WERI-Rb-1 (cell line): Measurements from ENCODE around the gene FOXP4.

Experiments used
- DNase-seq: peaks from one replicate; pipeline ENCODE4 v3.0.0-alpha.2; 2020
- H3K27ac ChIP-seq: fragments of 250-450 bp; sonication (Bioruptor Pico); 2 replicates; pipeline ENCODE4 v1.5.1; 2020; ENCODE audit warnings: mild to moderate bottlenecking, moderate library complexity
- H3K27me3 ChIP-seq: fragments of 250-450 bp; sonication (Bioruptor Pico); 2 replicates; pipeline ENCODE4 v1.5.1; 2021; ENCODE audit warnings: mild to moderate bottlenecking, low read depth, moderate library complexity; ENCODE audit not compliant: insufficient read depth, severe bottlenecking
- H3K36me3 ChIP-seq: fragments of 250-450 bp; sonication (Bioruptor Pico); 2 replicates; pipeline ENCODE4 v1.5.1; 2020; ENCODE audit warnings: mild to moderate bottlenecking, moderate library complexity
- H3K4me3 ChIP-seq: 2 replicates; pipeline ENCODE4 v1.5.1; 2011; ENCODE audit warnings: low read depth, mild to moderate bottlenecking, control low read depth, low read length
- H3K9me3 ChIP-seq: fragments of 250-450 bp; sonication (Bioruptor Pico); 2 replicates; pipeline ENCODE4 v1.5.1; 2021; ENCODE audit warnings: mild to moderate bottlenecking, moderate library complexity; ENCODE audit not compliant: severe bottlenecking
- TF ChIP-seq, protein P1 (sequence below): IDR thresholded peaks from 2 replicates; pipeline ENCODE4 v1.5.1; 2011; ENCODE audit warnings: low read depth, mild to moderate bottlenecking, control low read depth, inconsistent platforms, low read length

The FOXP4 gene

DNA sequence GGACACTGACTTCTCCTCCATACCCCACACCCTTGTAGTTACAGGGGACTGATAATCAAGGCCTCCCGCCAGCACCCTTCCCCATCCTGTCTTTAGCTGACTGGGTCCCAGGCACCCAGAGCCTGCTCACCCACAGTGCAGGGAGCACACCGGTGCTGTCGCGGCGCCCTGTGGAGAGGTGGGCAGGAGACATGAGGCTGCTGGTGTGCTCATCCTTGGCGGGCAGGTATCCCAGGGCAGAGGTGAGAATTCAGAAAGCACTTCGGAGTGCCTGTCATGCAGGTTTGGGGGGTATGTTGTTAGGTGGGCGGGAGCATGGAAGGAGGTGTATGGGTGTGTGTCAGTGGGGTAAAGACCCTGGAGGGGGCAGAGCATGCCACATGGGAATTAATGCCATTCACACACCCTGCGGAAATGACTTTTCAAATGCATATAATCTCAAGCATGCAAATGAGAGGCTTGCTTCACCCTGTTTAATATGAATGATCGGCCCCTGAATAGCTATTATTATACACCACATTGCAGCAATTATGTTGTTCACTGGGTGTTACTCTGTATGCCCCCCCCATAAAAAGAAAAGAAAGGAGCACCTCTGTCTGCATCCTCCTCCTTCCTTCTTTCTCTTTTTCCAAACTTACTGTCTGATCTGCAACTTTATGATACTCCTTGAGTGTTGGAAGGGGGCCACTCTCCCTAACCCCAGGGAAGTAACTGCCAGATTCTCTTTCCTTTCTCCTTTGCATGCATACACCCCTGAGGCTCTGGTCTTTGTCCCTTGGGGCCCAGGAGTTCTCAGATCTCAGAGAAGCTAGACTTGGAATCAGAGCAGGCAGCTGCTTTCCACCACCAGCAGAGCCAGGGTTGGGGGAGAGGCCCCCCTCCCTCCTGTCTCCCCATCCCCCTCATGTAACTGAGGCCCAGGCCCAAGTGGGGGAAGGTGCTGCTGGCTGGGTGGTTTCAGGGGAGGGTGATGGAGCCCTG, 16.0 kb downstream of the FOXP4 start:
- TF ChIP-seq, protein P1, sequence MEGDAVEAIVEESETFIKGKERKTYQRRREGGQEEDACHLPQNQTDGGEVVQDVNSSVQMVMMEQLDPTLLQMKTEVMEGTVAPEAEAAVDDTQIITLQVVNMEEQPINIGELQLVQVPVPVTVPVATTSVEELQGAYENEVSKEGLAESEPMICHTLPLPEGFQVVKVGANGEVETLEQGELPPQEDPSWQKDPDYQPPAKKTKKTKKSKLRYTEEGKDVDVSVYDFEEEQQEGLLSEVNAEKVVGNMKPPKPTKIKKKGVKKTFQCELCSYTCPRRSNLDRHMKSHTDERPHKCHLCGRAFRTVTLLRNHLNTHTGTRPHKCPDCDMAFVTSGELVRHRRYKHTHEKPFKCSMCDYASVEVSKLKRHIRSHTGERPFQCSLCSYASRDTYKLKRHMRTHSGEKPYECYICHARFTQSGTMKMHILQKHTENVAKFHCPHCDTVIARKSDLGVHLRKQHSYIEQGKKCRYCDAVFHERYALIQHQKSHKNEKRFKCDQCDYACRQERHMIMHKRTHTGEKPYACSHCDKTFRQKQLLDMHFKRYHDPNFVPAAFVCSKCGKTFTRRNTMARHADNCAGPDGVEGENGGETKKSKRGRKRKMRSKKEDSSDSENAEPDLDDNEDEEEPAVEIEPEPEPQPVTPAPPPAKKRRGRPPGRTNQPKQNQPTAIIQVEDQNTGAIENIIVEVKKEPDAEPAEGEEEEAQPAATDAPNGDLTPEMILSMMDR: no peak

DNA sequence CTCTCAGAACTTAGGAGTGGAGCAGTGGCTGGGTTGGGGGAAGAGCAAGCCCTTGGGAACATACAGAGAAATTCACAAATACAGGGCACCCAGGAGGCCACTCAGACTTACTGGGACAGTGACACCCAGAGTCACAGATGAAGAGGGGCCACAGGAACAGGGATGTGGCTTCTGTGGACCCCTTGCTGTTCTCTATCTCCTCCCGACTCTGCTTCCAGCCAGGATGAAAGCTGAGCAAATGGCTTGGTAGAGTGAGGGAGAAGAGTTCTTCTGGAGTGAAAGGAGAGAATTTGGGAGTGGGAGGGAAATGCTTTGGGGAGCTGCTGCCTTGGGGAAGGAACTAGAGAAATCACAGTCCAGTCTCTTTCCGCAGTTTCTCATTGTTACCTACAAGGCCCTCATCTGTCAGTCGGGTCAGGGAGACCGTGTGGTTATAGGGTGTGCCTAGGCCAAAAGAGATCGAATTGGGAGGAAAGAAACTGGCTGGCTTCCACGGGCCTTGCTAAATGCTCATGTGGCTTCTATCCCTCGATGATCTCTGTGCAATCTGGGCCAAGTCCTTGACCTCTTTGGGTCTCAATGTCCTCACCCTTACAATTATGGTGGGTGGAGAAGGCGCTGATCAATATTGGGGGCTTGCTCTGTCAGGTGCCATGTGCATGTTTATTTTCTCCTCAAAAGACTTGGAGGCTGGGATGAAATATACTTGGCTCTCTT, 17.0 kb downstream of the FOXP4 start:
- no peak for DNase-seq
- no peak overlapping the region for H3K4me3 ChIP-seq
- H3K36me3 ChIP-seq: peaks cover 55% of the 10 kb centered on the region
- no peaks in the 10 kb centered on the region for H3K9me3 ChIP-seq
- H3K27me3 ChIP-seq: no peaks in the 10 kb centered on the region
- no peak overlapping the region for H3K27ac ChIP-seq
- TF ChIP-seq, protein P1: no peak

More for the DNA sequence above, 16.0 kb downstream of the FOXP4 start:
- H3K27ac ChIP-seq: peak overlapping the region; percentile 8; the same call in 1 of the 2 replicates
- no peak for DNase-seq
- H3K4me3 ChIP-seq: no peak overlapping the region
- peaks cover 49% of the 10 kb centered on the region for H3K36me3 ChIP-seq
- no peaks in the 10 kb centered on the region for H3K9me3 ChIP-seq
- no peaks in the 10 kb centered on the region for H3K27me3 ChIP-seq

DNA sequence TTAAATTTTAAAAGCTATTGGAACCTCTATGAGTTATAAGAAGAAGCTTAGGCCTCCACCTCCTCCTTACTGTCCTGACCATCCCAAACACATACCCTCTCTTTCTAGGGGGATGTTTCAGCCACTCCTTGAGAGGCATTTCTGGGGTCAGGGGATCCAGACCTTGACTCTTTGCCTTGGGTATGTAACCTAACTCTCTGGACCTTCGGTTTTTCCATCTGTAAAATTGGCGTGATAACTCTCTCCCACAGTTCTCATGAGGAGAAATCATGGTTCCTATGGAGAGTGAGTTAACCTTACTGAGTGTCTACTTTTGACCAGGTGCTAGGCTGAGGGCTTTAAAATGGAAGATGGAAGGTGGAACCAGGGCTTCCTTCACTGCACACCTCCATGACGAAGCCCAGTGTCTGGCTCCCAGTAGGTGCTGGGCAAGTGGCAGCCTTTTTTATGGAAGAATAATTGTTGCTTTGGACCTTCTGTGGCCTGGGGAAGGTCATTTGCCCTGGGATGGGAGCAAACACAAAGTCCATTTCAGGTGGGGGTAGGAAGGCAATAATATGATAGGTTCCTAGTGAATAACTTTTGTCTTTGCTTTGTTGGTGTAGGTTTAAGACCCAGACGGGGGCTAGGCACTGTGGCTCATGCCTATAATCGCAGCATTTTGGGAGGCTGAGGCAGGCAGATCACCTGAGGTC, 18.4 kb downstream of the FOXP4 start:
- no peak for DNase-seq
- Histone ChIP-seq H3K36me3 (peaks cover 61% of the 10 kb centered on the region), H3K27ac (no peak overlapping the region), H3K27me3 (no peaks in the 10 kb centered on the region), H3K9me3 (no peaks in the 10 kb centered on the region), H3K4me3 (no peak overlapping the region)
- TF ChIP-seq, protein P1: no peak

DNA sequence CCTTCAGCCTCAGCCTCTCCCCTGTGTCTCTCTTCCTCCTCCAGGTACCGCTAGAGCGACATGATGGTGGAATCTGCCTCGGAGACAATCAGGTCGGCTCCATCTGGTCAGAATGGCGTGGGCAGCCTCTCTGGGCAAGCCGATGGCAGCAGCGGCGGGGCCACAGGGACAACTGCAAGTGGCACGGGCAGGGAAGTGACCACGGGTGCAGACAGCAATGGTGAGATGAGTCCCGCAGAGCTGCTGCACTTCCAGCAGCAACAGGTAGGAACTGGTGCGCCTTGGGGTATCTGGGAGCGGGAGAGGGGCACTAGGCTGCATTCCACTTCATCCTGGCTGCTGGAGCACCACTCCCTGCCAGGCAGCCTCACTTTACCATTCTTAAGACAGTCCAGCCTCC, 19.5 kb downstream of the FOXP4 start:
- H3K4me3 ChIP-seq: no peak overlapping the region
- H3K36me3 ChIP-seq: peaks cover 72% of the 10 kb centered on the region
- TF ChIP-seq, protein P1: no peak
- H3K27me3 ChIP-seq: no peaks in the 10 kb centered on the region
- no peak for DNase-seq
- H3K27ac ChIP-seq: no peak overlapping the region
- no peaks in the 10 kb centered on the region for H3K9me3 ChIP-seq

DNA sequence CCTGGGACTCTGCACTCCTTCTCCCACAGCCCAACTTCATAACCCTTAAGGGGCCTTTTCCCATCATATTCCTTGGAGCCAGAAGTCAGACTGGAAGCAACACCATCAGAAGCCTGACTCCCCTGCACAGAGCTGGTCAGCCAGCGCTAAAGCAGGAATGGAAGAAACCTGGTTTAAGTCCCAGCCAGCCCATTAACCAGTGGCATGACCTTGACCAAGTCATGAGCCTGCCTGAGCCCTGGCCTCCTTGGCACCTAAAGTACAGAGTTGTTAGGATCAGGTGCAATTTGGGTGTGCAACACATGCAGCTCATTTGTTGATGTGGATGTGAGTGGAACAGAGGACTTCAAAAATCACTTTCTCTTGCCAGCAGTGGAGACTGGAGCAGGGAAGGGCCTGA, 20.8 kb downstream of the FOXP4 start:
- Histone ChIP-seq H3K4me3 (no peak overlapping the region), H3K36me3 (peaks cover 81% of the 10 kb centered on the region), H3K9me3 (no peaks in the 10 kb centered on the region), H3K27me3 (no peaks in the 10 kb centered on the region), H3K27ac (no peak overlapping the region)
- DNase-seq: no peak
- TF ChIP-seq, protein P1: no peak
